Stimulated activated CD8-positive, alpha-beta memory T cell treated with anti-CD3 and anti-CD28 coated beads, Interleukin-2, amount 100 ng/mL, for 1 hour (primary cell): Measurements from ENCODE around the gene LRRC3.

Experiments used
- DNase-seq, 2 donors: peaks; one replicate each; pipeline ENCODE4 v3.0.0-alpha.2; 2020; ENCODE audit warnings: low read depth in 2 of 2

Gene LRRC3

GRCh38 chr21:44438531-44439210 lies 16.6 kb upstream of the LRRC3 start:
- no peak for DNase-seq

- no peak for DNase-seq
These were observed 16.1 kb upstream of the LRRC3 start for GRCh38 chr21:44439211-44439600.

GRCh38 chr21:44440241-44441040 lies 14.9 kb upstream of the LRRC3 start:
- no peak for DNase-seq

GRCh38 chr21:44441041-44441400 lies 14.3 kb upstream of the LRRC3 start:
- DNase-seq, result no peak

GRCh38 chr21:44441581-44442265 lies 13.6 kb upstream of the LRRC3 start:
- DNase-seq, result no peak

- DNase-seq, result no peak
These were observed 12.8 kb upstream of the LRRC3 start for GRCh38 chr21:44442266-44443125.

GRCh38 chr21:44443291-44443890 lies 11.9 kb upstream of the LRRC3 start:
- no peak for DNase-seq

- DNase-seq, result no peak
These were observed 11.4 kb upstream of the LRRC3 start for GRCh38 chr21:44443891-44444285.

GRCh38 chr21:44444286-44444931 lies 10.9 kb upstream of the LRRC3 start:
- DNase-seq, result no peak

- no peak for DNase-seq
These were observed 10.0 kb upstream of the LRRC3 start for GRCh38 chr21:44445145-44445812.

GRCh38 chr21:44448651-44449131 lies 6.6 kb upstream of the LRRC3 start:
- no peak for DNase-seq

GRCh38 chr21:44449473-44450363 lies 5.6 kb upstream of the LRRC3 start:
- no peak for DNase-seq

- no peak for DNase-seq
These were observed 4.9 kb upstream of the LRRC3 start for GRCh38 chr21:44450402-44450801.

- no peak for DNase-seq
These were observed 4.3 kb upstream of the LRRC3 start for GRCh38 chr21:44450999-44451398.

- no peak for DNase-seq
These were observed 2.2 kb upstream of the LRRC3 start for GRCh38 chr21:44453120-44453519.

GRCh38 chr21:44454058-44454457 lies 1.3 kb upstream of the LRRC3 start:
- DNase-seq, result no peak

GRCh38 chr21:44455524-44456213 lies 359 bp downstream of the LRRC3 start:
- no peak for DNase-seq

GRCh38 chr21:44456214-44456914 lies 1.1 kb downstream of the LRRC3 start:
- no peak for DNase-seq
